ENCODE measurements around the gene ARHGAP24.
"Not testable (repeated sequence)": the region's sequence is repeated elsewhere in the genome, so short reads cannot be mapped to it uniquely, and the experiment has no call there.

Gene ARHGAP24

DNA sequence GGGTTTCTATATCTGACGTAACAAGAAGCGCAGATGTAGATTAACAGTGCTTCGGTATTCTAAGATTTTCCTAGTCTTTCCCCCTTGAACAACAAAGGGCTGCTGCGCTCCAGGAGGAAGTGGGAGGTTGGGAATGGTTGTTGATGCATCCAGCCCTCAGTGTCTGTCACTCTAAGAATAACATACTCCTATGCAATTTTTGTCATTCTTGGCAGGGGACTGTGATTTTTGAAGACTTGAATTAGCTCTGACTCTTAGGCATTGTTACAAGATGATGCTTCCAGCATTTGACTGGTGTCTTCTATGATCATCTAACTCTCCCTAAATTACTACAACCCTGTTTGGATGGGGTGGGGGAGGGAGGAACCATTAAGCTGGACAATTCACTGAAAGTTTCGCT, 394.2 kb downstream of the ARHGAP24 start:
- no peak for DNase-seq

- DNase-seq = no peak
Observed at GRCh38 chr4:85870298-85871083, 395.5 kb downstream of the ARHGAP24 start.

- no peak for DNase-seq
Observed at GRCh38 chr4:85873566-85873965, 398.6 kb downstream of the ARHGAP24 start.

- DNase-seq = no peak
Observed at GRCh38 chr4:85879518-85879917, 404.6 kb downstream of the ARHGAP24 start.

- no peak for DNase-seq
Observed at GRCh38 chr4:85883180-85883579, 408.2 kb downstream of the ARHGAP24 start.

DNA sequence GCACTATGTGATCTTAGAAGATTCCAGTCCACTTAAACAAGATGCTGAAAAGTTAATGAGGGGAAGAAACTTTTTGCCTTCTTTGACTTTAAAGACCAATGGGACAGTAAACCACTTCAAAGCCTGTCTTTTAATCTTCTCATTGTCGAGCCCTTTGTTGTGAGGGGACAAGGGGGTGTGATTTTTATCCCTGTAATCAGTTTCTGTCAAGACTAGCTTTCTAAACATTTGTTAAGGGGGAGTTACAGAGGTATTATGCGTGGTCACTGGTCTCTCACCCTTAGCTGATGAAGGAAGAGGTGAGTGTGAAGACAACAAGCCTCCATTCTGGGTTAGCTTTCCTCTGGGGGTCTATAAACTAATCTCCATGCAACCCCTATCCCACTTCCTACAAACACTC, 409.3 kb downstream of the ARHGAP24 start:
- DNase-seq = no peak

GRCh38 chr4:85886665-85887064, 411.7 kb downstream of the ARHGAP24 start:
- DNase-seq = no peak

GRCh38 chr4:85889314-85889713, 414.4 kb downstream of the ARHGAP24 start:
- no peak for DNase-seq

DNA sequence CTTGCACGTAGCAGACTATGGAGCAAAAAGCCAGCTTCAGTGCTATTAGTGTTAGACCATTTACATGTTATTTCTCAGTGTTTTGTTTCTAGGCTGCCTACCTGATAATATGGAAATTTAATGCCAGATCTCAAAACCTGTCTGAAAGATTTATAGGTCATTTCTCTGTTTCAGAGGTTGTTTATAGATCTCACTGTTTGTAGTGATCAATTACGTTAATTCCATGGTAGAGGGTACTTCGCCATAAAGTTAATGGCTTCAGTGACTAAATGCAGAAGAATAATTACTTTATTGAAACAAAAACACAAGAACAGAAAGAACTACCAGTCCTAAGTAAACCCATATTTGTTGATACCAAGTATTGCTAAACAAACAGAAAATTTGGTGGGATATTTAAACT, 420.8 kb downstream of the ARHGAP24 start:
- DNase-seq = no peak

DNA sequence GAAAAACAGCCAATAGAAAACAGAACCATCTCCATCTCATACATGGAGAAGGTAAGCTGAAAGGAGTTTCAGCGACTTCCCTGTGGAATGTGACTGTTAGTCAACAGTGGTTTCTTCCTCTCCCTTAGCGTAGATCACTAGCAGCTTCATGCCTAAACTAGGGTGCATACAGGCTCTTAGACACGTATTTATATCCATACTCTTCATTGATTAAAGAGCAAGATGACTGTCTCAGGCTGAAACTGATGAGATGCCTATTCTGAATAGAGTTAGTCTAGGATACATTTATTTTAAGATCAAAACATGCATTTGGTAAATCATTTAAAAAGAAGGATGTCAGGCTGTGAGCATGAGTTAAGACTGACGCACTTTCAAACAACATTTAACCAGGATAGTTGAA, 423.3 kb downstream of the ARHGAP24 start:
- no peak for DNase-seq

- no peak for DNase-seq
Observed at GRCh38 chr4:85901500-85901899, 426.6 kb downstream of the ARHGAP24 start.

GRCh38 chr4:85902647-85903046, 427.7 kb downstream of the ARHGAP24 start:
- DNase-seq = not testable (repeated sequence)

GRCh38 chr4:85905761-85906160, 430.8 kb downstream of the ARHGAP24 start:
- DNase-seq = no peak

DNA sequence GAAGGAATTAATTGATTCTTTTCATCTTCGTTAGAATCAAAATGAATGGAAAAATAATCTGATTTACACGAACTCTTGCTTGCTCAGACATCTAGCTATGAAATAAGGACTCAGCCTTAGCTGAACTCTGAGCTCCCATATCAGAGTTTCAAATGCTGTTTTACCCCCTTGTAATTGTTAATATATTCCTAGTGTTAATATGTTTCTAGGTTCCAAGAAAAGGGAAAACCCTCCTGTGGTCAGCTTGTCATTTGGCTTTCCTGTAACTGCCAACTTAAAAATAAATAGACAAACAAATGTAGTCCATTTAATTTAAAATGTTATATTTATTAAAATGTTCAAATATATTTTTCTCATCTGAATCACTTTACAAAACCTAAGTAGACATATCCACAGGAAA, 432.1 kb downstream of the ARHGAP24 start:
- DNase-seq = no peak

DNA sequence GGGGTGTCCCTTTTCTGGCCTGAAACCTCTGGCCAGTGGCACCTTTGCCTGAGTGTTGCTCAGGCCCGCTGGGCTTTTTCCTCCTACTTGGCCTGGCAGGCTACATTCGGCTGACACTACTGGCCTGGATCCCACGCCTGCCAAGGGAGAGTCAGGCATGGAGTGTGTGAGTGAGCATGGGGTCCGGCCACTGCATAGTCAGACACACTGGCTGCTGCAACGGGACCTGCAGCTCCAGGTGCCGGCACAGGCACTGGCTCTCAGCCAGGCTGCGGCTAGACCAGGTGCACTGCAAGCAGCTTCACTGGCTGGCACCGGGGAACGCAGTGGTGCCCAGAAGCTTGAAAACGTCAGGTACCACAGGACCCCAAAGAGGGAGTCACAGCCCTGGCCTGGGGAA, 434.9 kb downstream of the ARHGAP24 start:
- DNase-seq = no peak

- DNase-seq = no peak
Observed at GRCh38 chr4:85910985-85911384, 436.0 kb downstream of the ARHGAP24 start.

- DNase-seq = no peak
Observed at GRCh38 chr4:85913931-85914694, 439.2 kb downstream of the ARHGAP24 start.

GRCh38 chr4:85915570-85915969, 440.6 kb downstream of the ARHGAP24 start:
- DNase-seq = not testable (repeated sequence)

DNA sequence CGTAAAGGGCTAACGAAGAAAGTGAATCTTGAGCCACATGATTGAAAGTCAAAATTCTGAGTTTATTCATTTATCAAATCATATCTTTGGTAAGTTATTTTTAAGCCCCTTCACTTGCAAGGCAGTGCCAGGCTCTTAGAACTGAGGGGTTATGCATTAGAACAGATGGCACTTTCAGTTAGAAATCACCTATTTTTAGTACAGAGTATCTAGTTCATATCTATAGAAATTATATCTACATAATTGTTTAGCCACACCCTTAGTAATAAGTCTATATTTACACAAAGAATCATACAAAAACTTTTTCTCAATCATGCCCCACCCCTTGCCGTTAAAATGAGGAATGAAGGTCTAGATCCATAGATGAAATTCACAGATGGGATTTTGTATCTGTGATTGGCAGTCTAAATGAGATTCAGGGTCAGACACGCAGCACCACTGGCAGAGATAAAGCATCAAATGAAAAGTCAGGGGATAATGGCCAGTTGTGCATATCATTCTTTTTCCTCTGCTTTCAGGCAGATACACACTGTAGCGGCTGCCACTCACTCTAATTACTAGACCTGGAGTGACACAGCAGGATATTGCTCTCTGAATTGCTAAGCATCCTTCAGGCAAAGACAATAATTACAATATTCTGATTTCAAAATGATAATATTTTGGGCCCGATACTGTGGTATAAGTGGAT, 444.4 kb downstream of the ARHGAP24 start:
- no peak for DNase-seq

DNA sequence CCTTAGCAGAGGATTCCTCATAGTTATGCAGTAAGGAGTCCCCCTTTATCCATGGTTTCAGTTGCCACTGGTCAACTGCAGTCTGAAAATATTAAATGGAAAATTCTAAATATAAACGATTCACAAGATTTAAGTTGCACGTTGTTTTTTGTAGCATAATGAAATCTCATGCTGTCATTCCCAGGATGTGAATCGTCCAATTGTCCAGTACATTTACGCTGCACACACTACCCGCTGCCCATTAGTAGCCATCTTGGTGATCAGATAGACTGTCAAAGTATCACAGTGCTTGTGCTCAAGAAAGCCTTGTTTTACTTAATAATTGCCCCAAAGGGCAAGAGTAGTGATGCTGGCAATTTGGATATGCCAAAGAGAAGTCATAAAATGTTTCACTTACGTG, 450.1 kb downstream of the ARHGAP24 start:
- no peak for DNase-seq

GRCh38 chr4:85928775-85929591, 454.0 kb downstream of the ARHGAP24 start:
- DNase-seq = peak; percentile 0

GRCh38 chr4:85929961-85930665, 455.2 kb downstream of the ARHGAP24 start:
- no peak for DNase-seq

All from CD4-positive, alpha-beta T cell treated with Interleukin-4 for 4 hours (primary cell).